Progenitor cell of endocrine pancreas (in vitro differentiated cells): ENCODE results near the gene TBC1D1. TPM values are rescaled to one million over a fixed set of nuclear protein-coding genes. Genes with fewer than 3 reads are reported as not detected.

Experiments
- DNase-seq: peaks from one replicate; pipeline ENCODE4 v3.0.0; 2021; ENCODE audit warnings: low spot score; ENCODE audit not compliant: unreplicated experiment
- H3K27ac Mint-ChIP-seq: 2 replicates; pipeline ENCODE4 v1.8.0; 2021; ENCODE audit warnings: mild to moderate bottlenecking, moderate library complexity, mixed read lengths
- H3K27me3 Mint-ChIP-seq: 2 replicates; pipeline ENCODE4 v1.8.0; 2021; ENCODE audit warnings: mixed read lengths
- H3K36me3 Mint-ChIP-seq: 2 replicates; pipeline ENCODE4 v1.8.0; 2022; ENCODE audit warnings: mixed read lengths; ENCODE audit not compliant: insufficient read depth
- H3K4me1 Mint-ChIP-seq: 2 replicates; pipeline ENCODE4 v1.8.0; 2021; ENCODE audit warnings: low read depth, mixed read lengths
- H3K4me3 Mint-ChIP-seq: 2 replicates; pipeline ENCODE4 v1.8.0; 2021; ENCODE audit warnings: low read depth, mild to moderate bottlenecking, moderate library complexity, mixed read lengths
- H3K9me3 Mint-ChIP-seq: 2 replicates; pipeline ENCODE4 v1.8.0; 2021; ENCODE audit warnings: low read depth, mixed read lengths
- CTCF ChIP-seq: fragments of 200-600 bp; sonication (generic); IDR thresholded peaks from one replicate; pipeline ENCODE4 v1.5.0; 2021; ENCODE audit warnings: antibody characterized with exemption, mild to moderate bottlenecking; ENCODE audit not compliant: unreplicated experiment
- total RNA-seq: library from RNA; stranded (reverse); gene quantifications from 2 replicates; pipeline ENCODE4 v1.2.1, GENCODE V29; 2021

Gene TBC1D1
- total RNA-seq, 1 donor from 2014 or later = 138 TPM

- H3K27ac Mint-ChIP-seq = peak overlapping the region; percentile 89
- H3K4me3 Mint-ChIP-seq = no peak overlapping the region
Measured at GRCh38 chr4:38161208-38162113, 270.6 kb downstream of the TBC1D1 start.

GRCh38 chr4:38162240-38162784, 271.4 kb downstream of the TBC1D1 start:
- H3K27ac Mint-ChIP-seq = peak overlapping the region; percentile 43
- no peaks in the 10 kb centered on the region for H3K27me3 Mint-ChIP-seq

More at GRCh38 chr4:38161208-38162113, 270.6 kb downstream of the TBC1D1 start:
- peaks cover 2% of the 10 kb centered on the region for H3K36me3 Mint-ChIP-seq
- H3K4me1 Mint-ChIP-seq = peaks cover 32% of the 10 kb centered on the region
- H3K9me3 Mint-ChIP-seq = peaks cover 10% of the 10 kb centered on the region
- H3K27me3 Mint-ChIP-seq = no peaks in the 10 kb centered on the region
- DNase-seq = no peak
- TF ChIP-seq CTCF = no peak

GRCh38 chr4:38163216-38164006, 272.5 kb downstream of the TBC1D1 start:
- no peak for DNase-seq
- Mint-ChIP-seq H3K4me3 (no peak overlapping the region), H3K36me3 (peaks cover 2% of the 10 kb centered on the region), H3K27ac (no peak overlapping the region), H3K27me3 (no peaks in the 10 kb centered on the region), H3K9me3 (peaks cover 10% of the 10 kb centered on the region), H3K4me1 (peaks cover 32% of the 10 kb centered on the region)
- TF ChIP-seq CTCF = no peak

More at GRCh38 chr4:38162240-38162784, 271.4 kb downstream of the TBC1D1 start:
- no peak for DNase-seq
- H3K36me3 Mint-ChIP-seq = peaks cover 2% of the 10 kb centered on the region
- no peak for TF ChIP-seq CTCF
- H3K4me1 Mint-ChIP-seq = peaks cover 32% of the 10 kb centered on the region
- no peak overlapping the region for H3K4me3 Mint-ChIP-seq
- H3K9me3 Mint-ChIP-seq = peaks cover 10% of the 10 kb centered on the region

GRCh38 chr4:38164346-38164745, 273.5 kb downstream of the TBC1D1 start:
- no peak for DNase-seq
- H3K36me3 Mint-ChIP-seq = peaks cover 2% of the 10 kb centered on the region
- peaks cover 10% of the 10 kb centered on the region for H3K9me3 Mint-ChIP-seq
- H3K4me3 Mint-ChIP-seq = no peak overlapping the region
- no peaks in the 10 kb centered on the region for H3K27me3 Mint-ChIP-seq
- peaks cover 31% of the 10 kb centered on the region for H3K4me1 Mint-ChIP-seq
- no peak overlapping the region for H3K27ac Mint-ChIP-seq
- TF ChIP-seq CTCF = no peak

- Mint-ChIP-seq H3K4me1 (peaks cover 19% of the 10 kb centered on the region), H3K27me3 (no peaks in the 10 kb centered on the region), H3K9me3 (peaks cover 7% of the 10 kb centered on the region), H3K36me3 (peaks cover 2% of the 10 kb centered on the region), H3K4me3 (no peak overlapping the region), H3K27ac (no peak overlapping the region)
- DNase-seq = no peak
- no peak for TF ChIP-seq CTCF
Measured at GRCh38 chr4:38166082-38166481, 275.2 kb downstream of the TBC1D1 start.
